Neural crest cell (in vitro differentiated cells): Measurements from ENCODE around the gene NFATC1. TPM values are rescaled to one million over a fixed set of nuclear protein-coding genes. Genes with fewer than 3 reads are reported as not detected.

Source experiments
- DNase-seq: peaks from one replicate; pipeline ENCODE4 v3.0.0; 2021; ENCODE audit warnings: low read depth, mixed read lengths, low spot score
- H3K27ac Mint-ChIP-seq: one replicate; pipeline ENCODE4 v1.8.0; 2021; ENCODE audit warnings: mild to moderate bottlenecking, mixed read lengths; ENCODE audit not compliant: unreplicated experiment
- H3K27me3 Mint-ChIP-seq: 2 replicates; pipeline ENCODE4 v1.8.0; 2021; ENCODE audit warnings: low read depth, mild to moderate bottlenecking, mixed read lengths
- H3K36me3 Mint-ChIP-seq: 2 replicates; pipeline ENCODE4 v1.8.0; 2021; ENCODE audit warnings: low read depth, mild to moderate bottlenecking, mixed read lengths
- H3K4me1 Mint-ChIP-seq: 2 replicates; pipeline ENCODE4 v1.8.0; 2021; ENCODE audit warnings: mixed read lengths
- H3K4me3 Mint-ChIP-seq: one replicate; pipeline ENCODE4 v1.8.0; 2021; ENCODE audit warnings: mild to moderate bottlenecking, mixed read lengths
- H3K9me3 Mint-ChIP-seq: 2 replicates; pipeline ENCODE4 v1.8.0; 2021; ENCODE audit warnings: mixed read lengths
- total RNA-seq: library from RNA; stranded (reverse); gene quantifications from 2 replicates; pipeline ENCODE4 v1.2.1, GENCODE V29; 2021
- TF ChIP-seq, protein P1 (sequence below): fragments of 200-600 bp; sonication (generic); conservative IDR thresholded peaks from 2 replicates; pipeline ENCODE4 v1.5.0; 2021; ENCODE audit warnings: antibody characterized with exemption, mild to moderate bottlenecking

The NFATC1 gene
- total RNA-seq, 1 donor from 2014 or later = 2.4 TPM

GRCh38 chr18:79440316-79441110 lies 44.8 kb downstream of the NFATC1 start:
- no peak for DNase-seq
- no peak overlapping the region for H3K4me3 Mint-ChIP-seq
- no peaks in the 10 kb centered on the region for H3K4me1 Mint-ChIP-seq
- TF ChIP-seq, protein P1, sequence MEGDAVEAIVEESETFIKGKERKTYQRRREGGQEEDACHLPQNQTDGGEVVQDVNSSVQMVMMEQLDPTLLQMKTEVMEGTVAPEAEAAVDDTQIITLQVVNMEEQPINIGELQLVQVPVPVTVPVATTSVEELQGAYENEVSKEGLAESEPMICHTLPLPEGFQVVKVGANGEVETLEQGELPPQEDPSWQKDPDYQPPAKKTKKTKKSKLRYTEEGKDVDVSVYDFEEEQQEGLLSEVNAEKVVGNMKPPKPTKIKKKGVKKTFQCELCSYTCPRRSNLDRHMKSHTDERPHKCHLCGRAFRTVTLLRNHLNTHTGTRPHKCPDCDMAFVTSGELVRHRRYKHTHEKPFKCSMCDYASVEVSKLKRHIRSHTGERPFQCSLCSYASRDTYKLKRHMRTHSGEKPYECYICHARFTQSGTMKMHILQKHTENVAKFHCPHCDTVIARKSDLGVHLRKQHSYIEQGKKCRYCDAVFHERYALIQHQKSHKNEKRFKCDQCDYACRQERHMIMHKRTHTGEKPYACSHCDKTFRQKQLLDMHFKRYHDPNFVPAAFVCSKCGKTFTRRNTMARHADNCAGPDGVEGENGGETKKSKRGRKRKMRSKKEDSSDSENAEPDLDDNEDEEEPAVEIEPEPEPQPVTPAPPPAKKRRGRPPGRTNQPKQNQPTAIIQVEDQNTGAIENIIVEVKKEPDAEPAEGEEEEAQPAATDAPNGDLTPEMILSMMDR = no peak
- H3K27ac Mint-ChIP-seq = no peak overlapping the region
- H3K9me3 Mint-ChIP-seq = no peaks in the 10 kb centered on the region
- H3K36me3 Mint-ChIP-seq = no peaks in the 10 kb centered on the region
- H3K27me3 Mint-ChIP-seq = no peaks in the 10 kb centered on the region

DNA sequence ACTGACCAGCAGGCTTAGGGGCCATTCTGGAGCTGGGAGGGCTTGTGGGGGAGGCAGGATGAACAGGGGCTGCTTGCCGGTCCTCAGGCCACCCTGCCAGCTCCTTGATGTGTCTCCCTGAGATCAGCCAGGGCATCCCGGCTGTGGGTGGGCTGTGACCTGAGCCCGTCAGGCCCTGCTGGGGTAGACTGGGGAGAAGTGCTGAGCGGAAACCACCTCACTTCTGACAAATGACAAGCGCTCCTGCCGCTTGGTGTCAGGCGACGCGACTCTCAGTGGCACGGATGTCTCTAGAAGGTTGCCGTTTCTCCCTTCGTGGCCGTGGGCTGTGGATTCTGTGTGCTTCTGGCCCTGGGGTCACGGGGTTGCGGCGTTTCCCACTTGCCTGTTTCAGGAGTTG lies 45.7 kb downstream of the NFATC1 start:
- TF ChIP-seq, protein P1 = no peak
- Mint-ChIP-seq H3K4me3 (no peak overlapping the region), H3K9me3 (no peaks in the 10 kb centered on the region), H3K4me1 (peaks cover 5% of the 10 kb centered on the region), H3K36me3 (no peaks in the 10 kb centered on the region), H3K27ac (no peak overlapping the region), H3K27me3 (no peaks in the 10 kb centered on the region)
- DNase-seq = no peak

GRCh38 chr18:79442508-79443221 lies 46.9 kb downstream of the NFATC1 start:
- Mint-ChIP-seq H3K4me3 (no peak overlapping the region), H3K27me3 (no peaks in the 10 kb centered on the region), H3K4me1 (peaks cover 5% of the 10 kb centered on the region), H3K27ac (no peak overlapping the region), H3K9me3 (no peaks in the 10 kb centered on the region), H3K36me3 (no peaks in the 10 kb centered on the region)
- TF ChIP-seq, protein P1 = no peak
- no peak for DNase-seq

- Mint-ChIP-seq H3K27me3 (no peaks in the 10 kb centered on the region), H3K4me3 (no peak overlapping the region), H3K27ac (no peak overlapping the region), H3K9me3 (no peaks in the 10 kb centered on the region), H3K4me1 (peaks cover 5% of the 10 kb centered on the region), H3K36me3 (no peaks in the 10 kb centered on the region)
- DNase-seq = no peak
- TF ChIP-seq, protein P1 = no peak
Observed at GRCh38 chr18:79445221-79445620, 49.5 kb downstream of the NFATC1 start.

- DNase-seq = no peak
- H3K27ac Mint-ChIP-seq = no peak overlapping the region
- H3K9me3 Mint-ChIP-seq = no peaks in the 10 kb centered on the region
- H3K4me1 Mint-ChIP-seq = peaks cover 5% of the 10 kb centered on the region
- H3K4me3 Mint-ChIP-seq = no peak overlapping the region
- no peaks in the 10 kb centered on the region for H3K36me3 Mint-ChIP-seq
- H3K27me3 Mint-ChIP-seq = no peaks in the 10 kb centered on the region
- TF ChIP-seq, protein P1 = no peak
Observed at GRCh38 chr18:79445696-79446561, 50.2 kb downstream of the NFATC1 start.
